ENCODE results near the gene TBC1D20.

The TBC1D20 gene

DNA sequence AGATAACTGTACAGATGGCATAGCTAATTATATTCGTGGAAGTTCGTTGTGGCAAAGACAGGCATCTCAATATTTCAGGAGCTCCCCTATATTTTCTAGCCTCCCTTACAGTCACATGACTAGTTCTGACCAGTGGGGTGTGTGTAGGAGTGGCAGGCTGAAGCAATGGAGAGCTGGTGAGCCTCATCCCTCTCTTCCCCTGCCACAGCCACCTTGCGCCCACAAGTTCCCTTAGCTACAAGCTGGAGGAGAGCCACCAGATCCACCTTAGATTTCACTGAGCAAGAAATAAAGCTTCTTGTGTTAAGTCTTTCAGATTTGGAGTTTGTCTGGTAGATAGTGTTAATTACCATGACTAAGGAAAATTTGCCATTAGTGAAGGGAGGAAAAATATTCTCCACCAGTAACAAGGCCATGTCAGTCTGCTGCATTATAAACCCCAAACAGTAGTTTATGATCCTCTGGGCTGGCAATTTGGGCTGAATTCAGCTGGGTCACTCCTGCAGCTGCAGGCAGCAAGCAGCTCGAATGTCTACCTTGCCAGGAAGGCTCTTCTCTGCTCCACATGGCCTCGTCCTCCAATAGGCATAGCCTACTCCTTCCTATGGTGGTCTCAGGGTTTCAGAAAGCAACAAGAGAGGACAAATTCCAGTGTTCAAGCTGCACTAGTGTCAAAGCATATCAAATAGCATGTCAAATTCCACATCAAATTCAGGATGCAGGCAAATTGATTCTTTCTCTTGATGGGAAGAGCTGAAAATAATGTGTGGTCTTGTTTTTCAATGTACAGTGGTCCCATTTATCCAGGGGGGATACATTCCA is 61.7 kb downstream of the TBC1D20 start:
- no peak for TF ChIP-seq SIN3A (IDR thresholded peaks at IDR 0.05; ENCODE audit: borderline replicate concordance, insufficient read depth, low read length)
- TF ChIP-seq, protein P1, sequence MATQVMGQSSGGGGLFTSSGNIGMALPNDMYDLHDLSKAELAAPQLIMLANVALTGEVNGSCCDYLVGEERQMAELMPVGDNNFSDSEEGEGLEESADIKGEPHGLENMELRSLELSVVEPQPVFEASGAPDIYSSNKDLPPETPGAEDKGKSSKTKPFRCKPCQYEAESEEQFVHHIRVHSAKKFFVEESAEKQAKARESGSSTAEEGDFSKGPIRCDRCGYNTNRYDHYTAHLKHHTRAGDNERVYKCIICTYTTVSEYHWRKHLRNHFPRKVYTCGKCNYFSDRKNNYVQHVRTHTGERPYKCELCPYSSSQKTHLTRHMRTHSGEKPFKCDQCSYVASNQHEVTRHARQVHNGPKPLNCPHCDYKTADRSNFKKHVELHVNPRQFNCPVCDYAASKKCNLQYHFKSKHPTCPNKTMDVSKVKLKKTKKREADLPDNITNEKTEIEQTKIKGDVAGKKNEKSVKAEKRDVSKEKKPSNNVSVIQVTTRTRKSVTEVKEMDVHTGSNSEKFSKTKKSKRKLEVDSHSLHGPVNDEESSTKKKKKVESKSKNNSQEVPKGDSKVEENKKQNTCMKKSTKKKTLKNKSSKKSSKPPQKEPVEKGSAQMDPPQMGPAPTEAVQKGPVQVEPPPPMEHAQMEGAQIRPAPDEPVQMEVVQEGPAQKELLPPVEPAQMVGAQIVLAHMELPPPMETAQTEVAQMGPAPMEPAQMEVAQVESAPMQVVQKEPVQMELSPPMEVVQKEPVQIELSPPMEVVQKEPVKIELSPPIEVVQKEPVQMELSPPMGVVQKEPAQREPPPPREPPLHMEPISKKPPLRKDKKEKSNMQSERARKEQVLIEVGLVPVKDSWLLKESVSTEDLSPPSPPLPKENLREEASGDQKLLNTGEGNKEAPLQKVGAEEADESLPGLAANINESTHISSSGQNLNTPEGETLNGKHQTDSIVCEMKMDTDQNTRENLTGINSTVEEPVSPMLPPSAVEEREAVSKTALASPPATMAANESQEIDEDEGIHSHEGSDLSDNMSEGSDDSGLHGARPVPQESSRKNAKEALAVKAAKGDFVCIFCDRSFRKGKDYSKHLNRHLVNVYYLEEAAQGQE (IDR thresholded peaks at IDR 0.05; ENCODE audit: insufficient read depth in 1 of 2, low read depth in 2 of 2, low read length in 2 of 2) = no peak
- no peak for TF ChIP-seq POLR2AphosphoS5 (IDR thresholded peaks at IDR 0.05; ENCODE audit: low read depth, low read length)
- no peak for TF ChIP-seq FOXP2 (optimal IDR thresholded peaks at IDR 0.05; ENCODE audit: borderline replicate concordance, extremely low read depth, extremely low read length, insufficient read depth)
- TF ChIP-seq TAF1 (IDR thresholded peaks at IDR 0.05; ENCODE audit: borderline replicate concordance, insufficient read depth, low read length) = no peak

GRCh38 chr20:400128-400453 is 62.2 kb downstream of the TBC1D20 start:
- no peak for TF ChIP-seq SIN3A (IDR thresholded peaks at IDR 0.05; ENCODE audit: borderline replicate concordance, insufficient read depth, low read length)
- TF ChIP-seq FOXP2 (optimal IDR thresholded peaks at IDR 0.05; ENCODE audit: borderline replicate concordance, extremely low read depth, extremely low read length, insufficient read depth) = no peak
- no peak for TF ChIP-seq TAF1 (IDR thresholded peaks at IDR 0.05; ENCODE audit: borderline replicate concordance, insufficient read depth, low read length)
- TF ChIP-seq, protein P1 (IDR thresholded peaks at IDR 0.05; ENCODE audit: insufficient read depth in 1 of 2, low read depth in 2 of 2, low read length in 2 of 2) = no peak
- TF ChIP-seq POLR2AphosphoS5 (IDR thresholded peaks at IDR 0.05; ENCODE audit: low read depth, low read length) = no peak; the same call in 1 of the 2 replicates

GRCh38 chr20:399182-399707 is 63.1 kb downstream of the TBC1D20 start:
- TF ChIP-seq FOXP2 (optimal IDR thresholded peaks at IDR 0.05; ENCODE audit: borderline replicate concordance, extremely low read depth, extremely low read length, insufficient read depth) (no peak), SIN3A (IDR thresholded peaks at IDR 0.05; ENCODE audit: borderline replicate concordance, insufficient read depth, low read length) (no peak), TAF1 (IDR thresholded peaks at IDR 0.05; ENCODE audit: borderline replicate concordance, insufficient read depth, low read length) (no peak), POLR2AphosphoS5 (IDR thresholded peaks at IDR 0.05; ENCODE audit: low read depth, low read length) (no peak)
- TF ChIP-seq, protein P1 (IDR thresholded peaks at IDR 0.05; ENCODE audit: insufficient read depth in 1 of 2, low read depth in 2 of 2, low read length in 2 of 2) = no peak

DNA sequence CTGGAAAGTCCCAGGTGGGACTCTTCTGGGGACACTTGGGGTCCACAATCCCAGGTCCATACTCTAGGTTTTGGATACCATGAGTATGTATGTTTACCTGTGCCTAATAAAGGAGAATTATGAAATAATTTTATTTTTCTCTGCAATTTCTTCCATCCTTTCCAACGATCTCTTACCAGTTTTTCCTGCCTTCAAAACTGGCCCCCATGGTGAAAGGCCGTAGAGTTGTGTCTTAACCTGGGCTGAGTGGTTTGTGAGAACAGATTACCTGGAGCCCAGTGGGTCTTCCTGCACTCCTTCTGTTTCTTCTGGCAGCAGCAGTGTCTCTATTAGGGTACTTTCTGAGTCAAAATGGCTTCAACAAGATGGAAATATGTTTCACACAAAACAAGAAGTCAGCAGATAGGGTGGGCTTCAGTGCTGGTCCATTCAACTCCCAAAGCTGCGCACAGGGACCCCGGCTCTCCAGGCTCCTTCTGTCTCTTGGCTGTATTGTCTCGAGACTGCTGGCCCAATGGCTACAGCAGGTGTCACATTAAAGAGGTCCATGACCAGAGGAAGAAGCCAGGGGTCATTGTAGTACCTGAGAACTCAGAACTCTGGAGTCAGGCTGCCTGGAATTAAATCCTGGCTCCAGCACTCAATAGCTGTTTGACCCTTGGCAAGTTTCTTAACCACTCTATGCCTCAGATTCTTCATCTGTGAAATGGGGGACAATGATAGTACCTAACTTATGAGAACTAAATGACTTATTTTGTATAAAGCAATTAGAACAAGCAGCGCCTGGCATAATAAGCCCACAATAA is 64.7 kb downstream of the TBC1D20 start:
- TF ChIP-seq FOXP2 (optimal IDR thresholded peaks at IDR 0.05; ENCODE audit: borderline replicate concordance, extremely low read depth, extremely low read length, insufficient read depth) (no peak), POLR2AphosphoS5 (IDR thresholded peaks at IDR 0.05; ENCODE audit: low read depth, low read length) (no peak), TAF1 (IDR thresholded peaks at IDR 0.05; ENCODE audit: borderline replicate concordance, insufficient read depth, low read length) (no peak), SIN3A (IDR thresholded peaks at IDR 0.05; ENCODE audit: borderline replicate concordance, insufficient read depth, low read length) (no peak)
- TF ChIP-seq, protein P1 (IDR thresholded peaks at IDR 0.05; ENCODE audit: insufficient read depth in 1 of 2, low read depth in 2 of 2, low read length in 2 of 2) = no peak

All from PFSK-1 (cell line).